HepG2 (cell line): ENCODE measurements around the gene TMEM182. TPM values are rescaled to one million over a fixed set of nuclear protein-coding genes. Genes with fewer than 3 reads are reported as not detected.

Experiments used
- HNF4G ChIP-seq, 2 experiments: sonication (generic) in 1 of 2; formaldehyde crosslinking in 1 of 2; IDR thresholded peaks; 2 replicates each; pipeline versions ENCODE4 v1.4.0 to v1.6.1; 2011 to 2020; ENCODE audit warnings: borderline replicate concordance in 2 of 2, low read depth in 2 of 2, mild to moderate bottlenecking in 2 of 2, low read length in 1 of 2, missing genetic modification reagents in 1 of 2, moderate library complexity in 1 of 2
- JUNB ChIP-seq: sonication (generic); formaldehyde crosslinking; IDR thresholded peaks from 2 replicates; pipeline ENCODE4 v1.8.0; 2022; ENCODE audit warnings: missing genetic modification reagents, mild to moderate bottlenecking, borderline replicate concordance
- SALL2 ChIP-seq: sonication (generic); formaldehyde crosslinking; IDR thresholded peaks from 2 replicates; pipeline ENCODE4 v1.8.1; 2023; ENCODE audit warnings: mild to moderate bottlenecking, missing genetic modification reagents, inconsistent platforms
- SNAPC4 ChIP-seq: sonication (generic); formaldehyde crosslinking; IDR thresholded peaks from 2 replicates; pipeline ENCODE4 v1.4.0; 2020; ENCODE audit warnings: mild to moderate bottlenecking, missing genetic modification reagents
- TGIF2 ChIP-seq: IDR thresholded peaks from 2 replicates; pipeline ENCODE4 v1.6.1; 2016; ENCODE audit warnings: control low read depth, missing compliant biosample characterization
- THYN1 ChIP-seq: sonication (generic); formaldehyde crosslinking; IDR thresholded peaks from 2 replicates; pipeline ENCODE4 v1.8.1; 2023; ENCODE audit warnings: low read depth, mild to moderate bottlenecking, moderate library complexity, missing genetic modification reagents, borderline replicate concordance
- USF2 ChIP-seq, 2 experiments: sonication (generic) in 1 of 2; formaldehyde crosslinking in 1 of 2; IDR thresholded peaks; 2 replicates each; pipeline versions ENCODE4 v1.5.1 to v1.6.1; 2011 to 2020; ENCODE audit warnings: borderline replicate concordance in 1 of 2, low read depth in 1 of 2, low read length in 1 of 2, mild to moderate bottlenecking in 1 of 2, missing genetic modification reagents in 1 of 2, moderate library complexity in 1 of 2
- ZFP1 ChIP-seq: IDR thresholded peaks from 2 replicates; pipeline ENCODE4 v1.6.1; 2016
- ZNF101 ChIP-seq: sonication (generic); formaldehyde crosslinking; IDR thresholded peaks from 2 replicates; pipeline ENCODE4 v1.4.0; 2020; ENCODE audit warnings: mild to moderate bottlenecking, low read depth, missing genetic modification reagents, borderline replicate concordance
- ZNF326 ChIP-seq: sonication (generic); formaldehyde crosslinking; IDR thresholded peaks from 2 replicates; pipeline ENCODE4 v1.4.0; 2020; ENCODE audit warnings: missing genetic modification reagents, borderline replicate concordance
- ZNF556 ChIP-seq: sonication (generic); formaldehyde crosslinking; IDR thresholded peaks from 2 replicates; pipeline ENCODE4 v1.4.0; 2020; ENCODE audit warnings: mild to moderate bottlenecking, missing genetic modification reagents, borderline replicate concordance
- ZNF558 ChIP-seq: sonication (generic); formaldehyde crosslinking; IDR thresholded peaks from 2 replicates; pipeline ENCODE4 v1.9.0; 2022; ENCODE audit warnings: mild to moderate bottlenecking, missing genetic modification reagents, borderline replicate concordance
- ZNF564 ChIP-seq: sonication (generic); formaldehyde crosslinking; IDR thresholded peaks from 2 replicates; pipeline ENCODE4 v1.8.1; 2023; ENCODE audit warnings: mild to moderate bottlenecking, missing genetic modification reagents
- ZNF737 ChIP-seq: sonication (generic); formaldehyde crosslinking; IDR thresholded peaks from 2 replicates; pipeline ENCODE4 v1.5.0; 2020; ENCODE audit warnings: missing genetic modification reagents, mild to moderate bottlenecking, borderline replicate concordance
- ZNF746 ChIP-seq: sonication (generic); formaldehyde crosslinking; IDR thresholded peaks from 2 replicates; pipeline ENCODE4 v1.8.0; 2022; ENCODE audit warnings: mild to moderate bottlenecking, missing genetic modification reagents
- polyA plus RNA-seq, 8 experiments: library from polyadenylated mRNA; depleted of rRNA in 3 of 8; stranded (reverse) in 7 of 8; unstranded in 1 of 8; fragments of >200 nt; fragmentation: Illumina TruSeq in 4 of 8; extraction: Trizol in 4 of 8; gene quantifications; 2 replicates each; pipeline versions ENCODE4 v1.2.1 to v1.2.3, GENCODE V29; 2011 to 2016; ENCODE audit warnings: low read depth in 4 of 8, missing spikeins in 1 of 8, mixed read lengths in 1 of 8; ENCODE audit not compliant: insufficient read depth in 1 of 8
- total RNA-seq, 5 experiments: library from RNA; depleted of rRNA; stranded (reverse); fragments of >200 nt; fragmentation: Illumina TruSeq; extraction: Trizol; gene quantifications; 2 replicates each; pipeline ENCODE4 v1.2.3, GENCODE V29; 2016; ENCODE audit warnings: low read depth in 1 of 5
- TF ChIP-seq, protein P1 (sequence below): sonication (generic); formaldehyde crosslinking; conservative IDR thresholded peaks from 2 replicates; pipeline ENCODE4 v1.8.0; 2022; ENCODE audit warnings: missing genetic modification reagents
- TF ChIP-seq, protein P2 (sequence below): sonication (generic); formaldehyde crosslinking; IDR thresholded peaks from 2 replicates; pipeline ENCODE4 v1.4.0; 2020; ENCODE audit warnings: missing genetic modification reagents

TMEM182 gene
- total and polyA plus RNA-seq, 2 of the 13 experiments (the other 11 are each of a cell fraction or from before 2014, with no cell fraction given): 8.7 to 8.9 TPM

GRCh38 chr2:102724016-102724490 is 37.8 kb upstream of the TMEM182 start (continued):
- TF ChIP-seq, protein P1, sequence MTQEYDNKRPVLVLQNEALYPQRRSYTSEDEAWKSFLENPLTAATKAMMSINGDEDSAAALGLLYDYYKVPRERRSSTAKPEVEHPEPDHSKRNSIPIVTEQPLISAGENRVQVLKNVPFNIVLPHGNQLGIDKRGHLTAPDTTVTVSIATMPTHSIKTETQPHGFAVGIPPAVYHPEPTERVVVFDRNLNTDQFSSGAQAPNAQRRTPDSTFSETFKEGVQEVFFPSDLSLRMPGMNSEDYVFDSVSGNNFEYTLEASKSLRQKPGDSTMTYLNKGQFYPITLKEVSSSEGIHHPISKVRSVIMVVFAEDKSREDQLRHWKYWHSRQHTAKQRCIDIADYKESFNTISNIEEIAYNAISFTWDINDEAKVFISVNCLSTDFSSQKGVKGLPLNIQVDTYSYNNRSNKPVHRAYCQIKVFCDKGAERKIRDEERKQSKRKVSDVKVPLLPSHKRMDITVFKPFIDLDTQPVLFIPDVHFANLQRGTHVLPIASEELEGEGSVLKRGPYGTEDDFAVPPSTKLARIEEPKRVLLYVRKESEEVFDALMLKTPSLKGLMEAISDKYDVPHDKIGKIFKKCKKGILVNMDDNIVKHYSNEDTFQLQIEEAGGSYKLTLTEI (CRISPR knock-in tag): no peak
- TF ChIP-seq ZNF737 (CRISPR knock-in tag) (no peak), ZNF101 (CRISPR knock-in tag) (no peak), ZNF564 (CRISPR knock-in tag) (no peak), JUNB (CRISPR knock-in tag) (no peak), ZNF326 (CRISPR knock-in tag) (no peak), TGIF2 (CRISPR knock-in tag) (peak; percentile 60), ZNF558 (CRISPR knock-in tag) (no peak), ZFP1 (CRISPR knock-in tag) (peak; percentile 88; the same call in 1 of the 2 replicates), HNF4G (IDR thresholded peaks at IDR 0.05; ENCODE audit: borderline replicate concordance, low read depth, low read length) (peak; percentile 63; the same call in 1 of the 2 replicates), HNF4G (CRISPR knock-in tag; IDR thresholded peaks at IDR 0.05; ENCODE audit: borderline replicate concordance, low read depth) (no peak; the same call in 1 of the 2 replicates), SNAPC4 (CRISPR knock-in tag) (0 out of 2 replicates have a peak, but pooled peaks have one; percentile 28), ZNF556 (CRISPR knock-in tag) (peak; percentile 88; the same call in 1 of the 2 replicates), USF2 (IDR thresholded peaks at IDR 0.05; ENCODE audit: low read depth, low read length) (no peak), USF2 (CRISPR knock-in tag; IDR thresholded peaks at IDR 0.05; ENCODE audit: borderline replicate concordance) (no peak), ZNF746 (no peak), SALL2 (CRISPR knock-in tag) (no peak), THYN1 (CRISPR knock-in tag) (no peak)
- TF ChIP-seq, protein P2, sequence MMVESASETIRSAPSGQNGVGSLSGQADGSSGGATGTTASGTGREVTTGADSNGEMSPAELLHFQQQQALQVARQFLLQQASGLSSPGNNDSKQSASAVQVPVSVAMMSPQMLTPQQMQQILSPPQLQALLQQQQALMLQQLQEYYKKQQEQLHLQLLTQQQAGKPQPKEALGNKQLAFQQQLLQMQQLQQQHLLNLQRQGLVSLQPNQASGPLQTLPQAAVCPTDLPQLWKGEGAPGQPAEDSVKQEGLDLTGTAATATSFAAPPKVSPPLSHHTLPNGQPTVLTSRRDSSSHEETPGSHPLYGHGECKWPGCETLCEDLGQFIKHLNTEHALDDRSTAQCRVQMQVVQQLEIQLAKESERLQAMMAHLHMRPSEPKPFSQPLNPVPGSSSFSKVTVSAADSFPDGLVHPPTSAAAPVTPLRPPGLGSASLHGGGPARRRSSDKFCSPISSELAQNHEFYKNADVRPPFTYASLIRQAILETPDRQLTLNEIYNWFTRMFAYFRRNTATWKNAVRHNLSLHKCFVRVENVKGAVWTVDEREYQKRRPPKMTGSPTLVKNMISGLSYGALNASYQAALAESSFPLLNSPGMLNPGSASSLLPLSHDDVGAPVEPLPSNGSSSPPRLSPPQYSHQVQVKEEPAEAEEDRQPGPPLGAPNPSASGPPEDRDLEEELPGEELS (CRISPR knock-in tag): peak; percentile 85
